Measurements from ENCODE around the gene ATP8A2. TPM values are rescaled to one million over a fixed set of nuclear protein-coding genes. Genes with fewer than 3 reads are reported as not detected.

The ATP8A2 gene
- total RNA-seq, 2 donors from 2014 or later: 0.23 to 6.1 TPM

- Histone ChIP-seq H3K4me1 (replicated peaks) (no peaks in the 10 kb centered on the region), H3K27me3 (replicated peaks; ENCODE audit: insufficient read depth) (no peaks in the 10 kb centered on the region), H3K4me3 (no peak overlapping the region), H3K27ac (no peak overlapping the region), H3K36me3 (no peaks in the 10 kb centered on the region), H3K9me3 (no peaks in the 10 kb centered on the region)
- WGBS: 79% methylated on average over 4 of the region's 4 CpGs
- DNase-seq (ENCODE audit: low spot score): no peak
- TF ChIP-seq CTCF (IDR thresholded peaks at IDR 0.05): no peak
- TF ChIP-seq POLR2A (IDR thresholded peaks at IDR 0.05): no peak
- TF ChIP-seq POLR2AphosphoS5 (IDR thresholded peaks at IDR 0.05): no peak
- intact Hi-C loops (cut with DNase I): no loop called here
These were observed 68.3 kb downstream of the ATP8A2 start for GRCh38 chr13:25440061-25440460.

- H3K4me1 ChIP-seq (replicated peaks): no peaks in the 10 kb centered on the region
- H3K27ac ChIP-seq: no peak overlapping the region
- H3K27me3 ChIP-seq (replicated peaks; ENCODE audit: insufficient read depth): no peaks in the 10 kb centered on the region
- TF ChIP-seq CTCF (IDR thresholded peaks at IDR 0.05) (no peak), POLR2A (IDR thresholded peaks at IDR 0.05) (no peak), POLR2AphosphoS5 (IDR thresholded peaks at IDR 0.05) (no peak)
- no peaks in the 10 kb centered on the region for H3K36me3 ChIP-seq
- intact Hi-C loops (cut with DNase I): no loop called here
- H3K9me3 ChIP-seq: no peaks in the 10 kb centered on the region
- 59% methylated on average over 4 of the region's 4 CpGs for WGBS
- DNase-seq (ENCODE audit: low spot score): no peak
- H3K4me3 ChIP-seq: no peak overlapping the region
These were observed 74.5 kb downstream of the ATP8A2 start for GRCh38 chr13:25446261-25446660.

GRCh38 chr13:25447396-25447795, 75.6 kb downstream of the ATP8A2 start:
- 90% methylated on average over 3 of the region's 3 CpGs for WGBS
- DNase-seq (ENCODE audit: low spot score): no peak
- no peaks in the 10 kb centered on the region for H3K36me3 ChIP-seq
- intact Hi-C loops (cut with DNase I): no loop called here
- no peak for TF ChIP-seq POLR2A (IDR thresholded peaks at IDR 0.05)
- TF ChIP-seq CTCF (IDR thresholded peaks at IDR 0.05): no peak
- H3K4me1 ChIP-seq (replicated peaks): no peaks in the 10 kb centered on the region
- H3K27ac ChIP-seq: no peak overlapping the region
- H3K9me3 ChIP-seq: no peaks in the 10 kb centered on the region
- no peaks in the 10 kb centered on the region for H3K27me3 ChIP-seq (replicated peaks; ENCODE audit: insufficient read depth)
- H3K4me3 ChIP-seq: no peak overlapping the region

GRCh38 chr13:25453850-25454365, 82.1 kb downstream of the ATP8A2 start:
- no peak for DNase-seq (ENCODE audit: low spot score)
- WGBS: 53% methylated on average over 7 of the region's 7 CpGs
- no peak overlapping the region for H3K4me3 ChIP-seq
- no peaks in the 10 kb centered on the region for H3K4me1 ChIP-seq (replicated peaks)
- TF ChIP-seq CTCF (IDR thresholded peaks at IDR 0.05) (no peak), POLR2AphosphoS5 (IDR thresholded peaks at IDR 0.05) (no peak), POLR2A (IDR thresholded peaks at IDR 0.05) (no peak)
- intact Hi-C loops (cut with DNase I): no loop called here
- H3K27ac ChIP-seq: no peak overlapping the region
- no peaks in the 10 kb centered on the region for H3K36me3 ChIP-seq
- no peaks in the 10 kb centered on the region for H3K27me3 ChIP-seq (replicated peaks; ENCODE audit: insufficient read depth)
- no peaks in the 10 kb centered on the region for H3K9me3 ChIP-seq

- Histone ChIP-seq H3K9me3 (no peaks in the 10 kb centered on the region), H3K27ac (no peak overlapping the region), H3K27me3 (replicated peaks; ENCODE audit: insufficient read depth) (no peaks in the 10 kb centered on the region), H3K4me3 (no peak overlapping the region), H3K4me1 (replicated peaks) (no peaks in the 10 kb centered on the region), H3K36me3 (no peaks in the 10 kb centered on the region)
- no peak for DNase-seq (ENCODE audit: low spot score)
- WGBS: 61% methylated on average over 3 of the region's 3 CpGs
- intact Hi-C loops (cut with DNase I): no loop called here
- no peak for TF ChIP-seq POLR2A (IDR thresholded peaks at IDR 0.05)
- no peak for TF ChIP-seq POLR2AphosphoS5 (IDR thresholded peaks at IDR 0.05)
- no peak for TF ChIP-seq CTCF (IDR thresholded peaks at IDR 0.05)
These were observed 83.4 kb downstream of the ATP8A2 start for GRCh38 chr13:25455146-25455545.
